ENCODE data around the gene FNDC3B.

FNDC3B gene

GRCh38 chr3:172174513-172175253 is 135.3 kb downstream of the FNDC3B start:
- no peak for DNase-seq

GRCh38 chr3:172175254-172175599 is 135.8 kb downstream of the FNDC3B start:
- no peak for DNase-seq

GRCh38 chr3:172176061-172176770 is 136.8 kb downstream of the FNDC3B start:
- no peak for DNase-seq

GRCh38 chr3:172177046-172177445 is 137.7 kb downstream of the FNDC3B start:
- no peak for DNase-seq

- DNase-seq: no peak
Observed at GRCh38 chr3:172177803-172178316, 138.5 kb downstream of the FNDC3B start.

GRCh38 chr3:172179680-172180399 is 140.5 kb downstream of the FNDC3B start:
- no peak for DNase-seq

GRCh38 chr3:172180473-172180872 is 141.1 kb downstream of the FNDC3B start:
- DNase-seq: no peak

GRCh38 chr3:172181932-172182586 is 142.7 kb downstream of the FNDC3B start:
- DNase-seq: no peak

- no peak for DNase-seq
Observed at GRCh38 chr3:172182797-172183196, 143.4 kb downstream of the FNDC3B start.

- no peak for DNase-seq
Observed at GRCh38 chr3:172184106-172184822, 144.9 kb downstream of the FNDC3B start.

GRCh38 chr3:172185907-172186306 is 146.5 kb downstream of the FNDC3B start:
- no peak for DNase-seq

GRCh38 chr3:172186607-172187006 is 147.2 kb downstream of the FNDC3B start:
- DNase-seq: no peak

GRCh38 chr3:172187511-172187910 is 148.1 kb downstream of the FNDC3B start:
- no peak for DNase-seq

GRCh38 chr3:172188511-172188910 is 149.1 kb downstream of the FNDC3B start:
- DNase-seq: no peak

GRCh38 chr3:172189213-172189612 is 149.8 kb downstream of the FNDC3B start:
- no peak for DNase-seq

- no peak for DNase-seq
Observed at GRCh38 chr3:172189987-172190603, 150.7 kb downstream of the FNDC3B start.

GRCh38 chr3:172190980-172191379 is 151.6 kb downstream of the FNDC3B start:
- no peak for DNase-seq

- DNase-seq: no peak
Observed at GRCh38 chr3:172191629-172192028, 152.3 kb downstream of the FNDC3B start.

- DNase-seq: no peak
Observed at GRCh38 chr3:172192830-172193415, 153.5 kb downstream of the FNDC3B start.

GRCh38 chr3:172193436-172193835 is 154.1 kb downstream of the FNDC3B start:
- DNase-seq: no peak

GRCh38 chr3:172194702-172195406 is 155.5 kb downstream of the FNDC3B start:
- DNase-seq: no peak
